ENCODE measurements around the gene NRARP. TPM values are rescaled to one million over a fixed set of nuclear protein-coding genes. Genes with fewer than 3 reads are reported as not detected.

The NRARP gene
- total RNA-seq, 2 donors from 2014 or later, result 5.6 to 13.3 TPM

- Histone ChIP-seq H3K9me3 (peaks cover 0 to 4% of the 10 kb centered on the region in 2 donors), H3K36me3 (no peaks in the 10 kb centered on the region), H3K27me3 (peaks cover 0 to 9% of the 10 kb centered on the region in 2 donors), H3K4me1 (peaks cover 0 to 69% of the 10 kb centered on the region in 2 donors), H3K27ac (peak overlapping the region; percentile 79 to 83), H3K4me3 (no peak overlapping the region)
- no peak for DNase-seq (ENCODE audit: low spot score)
- TF ChIP-seq CTCF (IDR thresholded peaks at IDR 0.05), result no peak
Measured at GRCh38 chr9:137297966-137298365, 4.1 kb downstream of the NRARP start.

GRCh38 chr9:137296670-137297664 is 5.1 kb downstream of the NRARP start:
- Histone ChIP-seq H3K27ac (peak overlapping the region; percentile 79 to 83), H3K4me3 (peak overlapping the region; percentile 36 to 43), H3K27me3 (peaks cover 0 to 9% of the 10 kb centered on the region in 2 donors), H3K36me3 (no peaks in the 10 kb centered on the region), H3K9me3 (peaks cover 0 to 4% of the 10 kb centered on the region in 2 donors), H3K4me1 (peaks cover 0 to 63% of the 10 kb centered on the region in 2 donors)
- peak; percentile 70 for DNase-seq (ENCODE audit: low spot score)
- TF ChIP-seq CTCF (IDR thresholded peaks at IDR 0.05), result no peak

- Histone ChIP-seq H3K9me3 (peaks cover 0 to 4% of the 10 kb centered on the region in 2 donors), H3K36me3 (no peaks in the 10 kb centered on the region), H3K27me3 (peaks cover 0 to 9% of the 10 kb centered on the region in 2 donors), H3K4me3 (peak overlapping the region; percentile 36 to 43), H3K27ac (peak overlapping the region; percentile 79 to 83), H3K4me1 (peaks cover 0 to 57% of the 10 kb centered on the region in 2 donors)
- TF ChIP-seq CTCF (IDR thresholded peaks at IDR 0.05), result no peak
- DNase-seq (ENCODE audit: low spot score), result no peak
Measured at GRCh38 chr9:137295849-137296669, 6.0 kb downstream of the NRARP start.

GRCh38 chr9:137295238-137295811 is 6.7 kb downstream of the NRARP start:
- Histone ChIP-seq H3K9me3 (peaks cover 0 to 4% of the 10 kb centered on the region in 2 donors), H3K4me1 (peaks cover 0 to 49% of the 10 kb centered on the region in 2 donors)
- no peak for DNase-seq (ENCODE audit: low spot score)

More at GRCh38 chr9:137295238-137295811, 6.7 kb downstream of the NRARP start:
- peak; percentile 67 to 83 for TF ChIP-seq CTCF (IDR thresholded peaks at IDR 0.05)
- peaks cover 0 to 7% of the 10 kb centered on the region in 2 donors for H3K27me3 ChIP-seq
- H3K4me3 ChIP-seq, result peak overlapping the region; percentile 36 to 43
- no peaks in the 10 kb centered on the region for H3K36me3 ChIP-seq
- peak overlapping the region; percentile 79 to 83 for H3K27ac ChIP-seq
